HPDE6-E6E7 (cell line): Measurements from ENCODE around the gene SCLY.
"Not testable (repeated sequence)": the region's sequence is repeated elsewhere in the genome, so short reads cannot be mapped to it uniquely, and the experiment has no call there.

ENCODE experiments used
- DNase-seq: peaks from one replicate; pipeline ENCODE4 v3.0.0; 2011; ENCODE audit warnings: missing footprints; ENCODE audit errors: extremely low spot score

SCLY gene

GRCh38 chr2:238060542-238061314 lies at the start of gene SCLY:
Gene SCLY (plus strand): TSS chr2:238061001. CDS start chr2:238061055, 54 bp downstream.
- peak; percentile 97 for DNase-seq

- DNase-seq = no peak
Measured at GRCh38 chr2:238013806-238014205, 47.0 kb upstream of the SCLY start.

- DNase-seq = no peak
Measured at GRCh38 chr2:238015705-238016104, 45.1 kb upstream of the SCLY start.

- DNase-seq = no peak
Measured at GRCh38 chr2:238016526-238016925, 44.3 kb upstream of the SCLY start.

- DNase-seq = no peak
Measured at GRCh38 chr2:238019962-238020361, 40.8 kb upstream of the SCLY start.

GRCh38 chr2:238020816-238021215 lies 40.0 kb upstream of the SCLY start:
- DNase-seq = no peak

- peak; percentile 23 for DNase-seq
Measured at GRCh38 chr2:238021327-238021726, 39.5 kb upstream of the SCLY start.

- no peak for DNase-seq
Measured at GRCh38 chr2:238022594-238023157, 38.1 kb upstream of the SCLY start.

- no peak for DNase-seq
Measured at GRCh38 chr2:238023608-238024007, 37.2 kb upstream of the SCLY start.

- no peak for DNase-seq
Measured at GRCh38 chr2:238024986-238025385, 35.8 kb upstream of the SCLY start.

- DNase-seq = no peak
Measured at GRCh38 chr2:238025741-238026360, 35.0 kb upstream of the SCLY start.

GRCh38 chr2:238027058-238027457 lies 33.7 kb upstream of the SCLY start:
- DNase-seq = no peak

- DNase-seq = no peak
Measured at GRCh38 chr2:238027591-238028415, 33.0 kb upstream of the SCLY start.

GRCh38 chr2:238029853-238030252 lies 30.9 kb upstream of the SCLY start:
- DNase-seq = no peak

GRCh38 chr2:238030422-238031155 lies 30.2 kb upstream of the SCLY start:
- DNase-seq = no peak

- DNase-seq = no peak
Measured at GRCh38 chr2:238031751-238032150, 29.1 kb upstream of the SCLY start.

- DNase-seq = no peak
Measured at GRCh38 chr2:238032755-238033337, 28.0 kb upstream of the SCLY start.

- not testable (repeated sequence) for DNase-seq
Measured at GRCh38 chr2:238033991-238034390, 26.8 kb upstream of the SCLY start.

GRCh38 chr2:238038203-238038602 lies 22.6 kb upstream of the SCLY start:
- DNase-seq = no peak

GRCh38 chr2:238039151-238039550 lies 21.6 kb upstream of the SCLY start:
- DNase-seq = no peak

- no peak for DNase-seq
Measured at GRCh38 chr2:238039985-238040384, 20.8 kb upstream of the SCLY start.
